ENCODE results near the gene PLA2G1B.

PLA2G1B gene

DNA sequence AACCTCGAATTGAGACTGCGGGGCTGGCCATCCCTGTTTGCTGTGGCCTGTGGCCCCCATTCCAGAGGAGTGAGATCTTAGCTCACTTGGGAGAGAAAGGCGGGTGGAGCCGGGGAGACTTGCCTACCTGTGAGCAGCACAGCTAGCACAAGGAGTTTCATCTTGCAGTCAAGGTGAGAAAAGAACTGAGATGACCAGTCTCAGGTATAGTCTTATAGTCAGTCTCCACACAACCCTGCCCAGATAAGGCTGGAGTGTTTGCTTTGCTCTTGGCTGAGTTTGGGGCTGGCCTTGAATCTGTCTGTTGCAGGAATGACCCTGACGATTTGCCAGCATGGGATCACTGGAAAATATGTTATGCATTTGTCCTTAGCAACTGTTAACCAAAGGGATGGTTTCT lies at the start of gene PLA2G1B:
PLA2G1B (minus strand) TSS at position 187 of the 400 bp plus-strand sequence; CDS start at position 161, 26 bp downstream.
- DNase-seq = no peak

DNA sequence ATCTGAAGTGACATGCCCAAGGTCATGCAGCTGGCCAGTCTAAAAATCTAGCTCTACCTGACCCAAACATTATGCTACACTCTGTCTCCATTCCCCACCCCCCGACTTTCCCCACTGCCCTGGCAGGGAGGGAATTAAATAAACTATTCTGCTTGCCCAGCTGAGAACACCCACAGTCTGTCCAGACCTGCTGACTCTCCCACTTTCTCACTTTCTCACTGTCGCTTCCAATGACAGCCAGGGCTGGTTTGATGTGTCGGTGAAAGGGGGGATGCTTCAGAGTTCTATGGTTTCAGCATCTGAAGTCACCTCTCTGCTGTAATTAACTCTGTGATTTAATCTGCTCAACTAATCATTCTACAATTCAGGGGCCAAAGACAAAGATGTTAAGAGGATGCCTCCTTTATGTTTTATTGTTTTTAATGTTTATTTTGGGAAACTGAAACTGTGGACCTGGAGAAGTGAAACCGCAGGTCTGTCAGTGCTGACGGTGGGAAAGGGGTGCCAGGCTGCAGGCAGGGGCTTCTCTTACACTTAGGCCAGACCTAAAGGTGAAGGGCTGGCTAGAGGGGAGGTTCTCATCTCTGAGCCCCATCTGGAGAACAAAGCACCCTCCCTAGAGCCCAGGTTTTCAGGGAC lies 49.5 kb upstream of the PLA2G1B start:
- DNase-seq = no peak

DNA sequence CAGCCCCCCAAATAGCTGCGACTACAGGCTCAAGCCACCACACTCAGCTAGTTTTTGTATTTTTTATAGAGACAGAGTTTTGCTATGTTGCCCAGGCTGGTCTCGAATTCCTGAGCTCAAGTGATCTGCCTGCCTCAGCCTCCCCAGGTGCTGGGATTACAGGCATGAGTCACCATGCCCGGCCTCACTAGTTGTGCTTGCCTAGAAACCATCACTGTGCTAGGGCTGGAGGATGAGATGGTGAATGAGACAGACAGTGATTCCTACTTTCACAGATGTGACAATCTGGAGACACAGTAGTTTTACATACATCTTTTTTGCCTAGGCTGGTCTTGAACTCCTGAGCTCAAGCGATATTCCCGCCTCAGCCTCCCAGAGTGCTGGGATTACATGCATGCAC lies 48.8 kb upstream of the PLA2G1B start:
- no peak for DNase-seq

DNA sequence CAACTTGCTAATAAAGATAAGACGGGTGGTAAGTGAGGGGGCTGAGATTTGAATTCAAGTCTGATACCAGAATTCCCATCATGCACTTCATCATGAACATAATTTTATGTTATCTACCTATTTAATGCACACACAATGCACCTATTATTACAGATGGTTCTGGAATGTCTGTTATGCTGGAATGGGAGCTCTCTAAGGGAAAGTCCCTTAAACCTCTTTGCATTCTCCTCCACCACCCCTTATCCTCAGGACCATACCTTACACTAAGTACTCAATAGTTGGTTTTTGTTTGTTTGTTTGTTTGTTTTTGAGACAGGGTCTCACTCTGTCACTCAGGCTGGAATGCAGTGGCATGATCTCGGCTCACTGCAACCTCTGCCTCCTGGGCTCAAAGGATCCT lies 48.4 kb upstream of the PLA2G1B start:
- DNase-seq = no peak

DNA sequence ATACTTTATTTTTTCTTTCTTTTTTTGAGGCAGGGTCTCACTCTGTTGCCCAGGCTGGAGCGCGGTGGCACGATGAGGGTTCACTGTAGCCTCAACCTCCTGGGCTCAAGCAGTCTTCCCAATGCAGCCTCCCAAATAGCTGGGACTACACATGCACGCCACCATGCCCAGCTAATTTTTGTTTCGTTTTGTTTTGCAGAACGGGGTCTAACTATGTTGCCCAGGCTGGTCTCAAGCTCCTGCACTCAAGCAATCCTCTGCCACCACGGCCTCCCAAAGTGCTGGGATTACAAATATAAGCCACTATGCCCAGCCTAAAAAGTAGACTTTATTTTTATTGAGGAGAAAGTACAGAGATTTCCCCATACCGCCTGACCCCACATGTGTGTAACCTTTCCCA lies 46.1 kb upstream of the PLA2G1B start:
- no peak for DNase-seq

DNA sequence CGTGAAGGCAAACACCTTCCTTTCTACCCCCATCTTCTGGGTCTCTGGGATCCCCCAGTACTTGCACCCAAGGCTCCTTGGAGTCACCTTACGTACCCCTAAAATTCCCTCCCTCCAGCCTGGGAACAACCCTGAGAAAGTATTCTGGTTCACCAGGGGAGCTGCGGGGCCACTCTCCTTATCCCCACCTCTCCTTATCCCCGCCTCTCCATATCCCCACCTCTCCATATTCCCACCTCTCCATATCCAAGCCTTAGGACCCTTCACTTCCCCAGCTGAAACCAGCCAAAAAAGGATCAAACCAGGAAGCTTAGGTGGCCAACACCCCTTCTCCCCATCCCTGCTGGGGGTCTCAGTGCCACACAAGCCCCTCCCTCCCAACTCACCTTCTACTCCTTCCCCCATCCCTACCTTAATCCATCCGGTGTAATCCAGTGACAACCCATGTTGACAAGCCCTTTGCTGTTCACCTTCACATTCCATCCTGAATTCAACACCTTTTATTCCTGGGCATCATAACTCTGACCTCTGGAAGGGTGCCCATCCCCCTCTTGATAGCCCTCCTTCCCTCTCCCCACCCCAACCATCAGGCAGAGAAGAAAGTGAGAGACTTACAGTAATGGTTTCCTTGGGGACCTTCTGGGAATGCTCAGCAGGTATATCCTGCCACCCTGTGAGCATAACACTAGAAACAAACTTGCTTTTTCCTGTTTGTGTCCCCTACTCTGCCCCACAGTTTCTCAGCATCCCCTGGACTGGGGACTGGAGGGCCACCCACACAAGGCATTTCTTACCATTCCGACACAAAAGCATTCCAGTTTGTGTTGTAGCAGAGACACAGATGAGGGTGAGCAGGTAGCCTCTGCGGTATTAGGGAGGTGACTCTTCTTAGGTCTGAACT lies 43.0 kb upstream of the PLA2G1B start:
- no peak for DNase-seq

DNA sequence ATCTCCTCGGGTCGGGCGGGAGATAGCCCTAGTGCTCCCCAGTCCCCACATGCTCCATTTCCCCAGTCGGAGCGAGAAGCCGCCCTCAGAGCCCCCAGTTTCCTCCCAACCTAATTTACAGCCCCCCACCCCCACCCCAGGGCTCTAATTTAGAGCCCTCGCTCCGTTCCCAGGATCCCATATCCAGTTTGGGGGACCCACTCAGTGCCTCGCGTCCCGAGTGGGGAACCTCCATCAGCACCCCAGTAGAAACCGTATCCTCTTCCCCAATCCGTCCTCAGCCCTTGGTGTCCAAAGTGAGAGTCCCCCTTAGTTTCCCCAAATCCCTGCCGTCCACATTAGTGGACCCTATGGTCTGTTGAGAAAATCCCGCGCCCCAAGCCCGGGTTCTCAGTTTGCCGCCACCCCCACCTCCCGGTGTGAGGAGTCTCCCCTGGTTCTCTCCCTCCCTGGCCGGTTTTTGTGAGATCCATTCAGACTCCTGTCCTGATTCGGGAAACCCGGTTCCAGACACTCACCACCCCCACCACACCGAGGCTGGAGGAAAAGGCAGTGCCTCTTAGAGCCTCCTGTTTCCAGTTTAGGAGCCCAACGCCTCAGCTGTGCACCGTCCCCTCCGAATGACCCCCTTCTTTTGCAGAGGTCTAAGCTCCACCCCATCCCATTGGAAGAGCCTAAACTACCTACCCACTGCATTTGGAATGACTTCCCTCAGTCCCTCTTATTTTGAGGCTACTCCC lies 42.2 kb upstream of the PLA2G1B start:
- DNase-seq = no peak

DNA sequence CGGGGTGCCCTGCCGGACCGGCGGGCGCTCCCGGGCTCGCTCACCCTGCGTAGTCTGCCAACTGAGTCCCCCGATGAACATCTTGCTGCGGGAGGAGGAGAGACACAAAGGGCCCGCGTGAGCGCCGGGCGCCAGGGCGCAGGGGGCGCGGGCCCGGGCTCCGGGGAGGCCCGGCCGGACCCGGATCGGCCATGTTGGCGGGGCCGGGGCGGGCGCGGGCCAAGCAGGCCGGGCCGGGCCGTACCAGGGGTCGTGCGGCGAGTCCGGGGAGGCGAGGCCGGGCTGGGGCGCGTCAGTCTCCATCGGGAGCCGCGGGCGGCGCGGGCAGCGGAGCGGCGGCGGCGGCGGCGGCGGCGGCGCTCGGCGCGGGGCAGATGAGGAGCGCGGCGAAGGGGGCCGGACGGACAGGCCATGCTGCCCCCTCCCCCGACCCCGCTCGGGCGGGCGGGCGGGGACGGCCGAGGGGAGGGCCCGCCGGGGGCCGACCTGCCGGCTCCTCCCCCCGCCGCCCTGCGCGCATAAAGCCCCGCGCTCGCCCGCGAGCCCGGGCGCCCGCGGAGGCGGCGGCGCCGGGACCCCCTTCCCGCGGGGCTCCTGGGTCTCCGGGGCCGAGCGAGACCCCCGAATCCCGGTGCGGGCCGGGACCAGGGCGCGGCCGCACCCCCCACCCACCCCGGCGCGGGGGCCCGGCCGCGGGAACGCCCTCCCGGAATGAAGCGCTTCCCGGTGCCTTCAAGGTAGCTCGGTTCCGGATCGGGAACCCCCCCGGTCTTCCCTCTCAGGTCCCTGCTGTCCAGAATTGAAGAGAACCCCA lies 41.4 kb upstream of the PLA2G1B start, which contains the start of gene MSI1:
MSI1 (minus strand) TSS at position 376 of the 814 bp plus-strand sequence; CDS start at position 303, 73 bp downstream.
- DNase-seq = no peak

DNA sequence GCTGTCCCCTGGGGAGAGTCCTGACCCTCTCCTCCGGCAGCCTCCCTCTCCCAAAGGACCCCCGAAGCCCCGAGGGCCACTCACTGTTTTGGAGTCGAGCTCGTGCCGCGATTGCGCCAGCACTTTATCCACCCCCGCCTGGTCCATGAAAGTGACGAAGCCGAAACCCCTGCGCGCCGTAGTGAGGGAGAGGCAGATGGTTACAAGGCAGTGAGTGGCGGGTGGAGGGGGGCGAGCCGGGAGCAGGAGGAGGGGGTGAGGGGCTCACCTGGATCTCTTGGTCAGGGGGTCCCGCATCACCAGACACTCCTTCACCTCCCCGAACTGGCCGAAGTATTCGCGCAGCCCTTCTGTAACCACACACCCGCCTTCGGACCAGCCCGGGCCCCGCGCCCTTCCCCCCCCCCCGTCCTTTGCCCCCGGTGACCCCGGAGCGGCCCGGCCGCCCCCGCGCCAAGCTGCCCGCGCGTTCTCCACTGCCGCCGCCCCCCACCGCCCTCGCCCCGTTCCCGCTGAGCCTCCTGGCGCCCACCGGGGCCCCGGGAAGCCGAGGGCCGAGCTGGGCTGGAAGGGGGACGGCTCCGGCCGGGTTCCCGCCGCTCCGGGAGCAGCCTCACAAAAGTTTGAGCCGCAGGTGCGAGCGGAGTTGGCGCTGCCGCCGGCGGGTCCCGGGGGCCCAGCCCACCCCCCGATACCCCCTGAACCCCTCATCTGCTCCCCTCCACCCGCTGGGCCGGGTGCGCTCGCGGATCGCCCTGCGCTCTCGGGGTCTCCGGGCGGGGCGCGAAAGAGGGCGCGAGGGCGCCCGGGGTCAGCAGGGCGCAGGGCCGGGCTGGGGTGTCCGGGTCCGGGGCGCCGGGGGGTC lies 40.6 kb upstream of the PLA2G1B start:
- no peak for DNase-seq

DNA sequence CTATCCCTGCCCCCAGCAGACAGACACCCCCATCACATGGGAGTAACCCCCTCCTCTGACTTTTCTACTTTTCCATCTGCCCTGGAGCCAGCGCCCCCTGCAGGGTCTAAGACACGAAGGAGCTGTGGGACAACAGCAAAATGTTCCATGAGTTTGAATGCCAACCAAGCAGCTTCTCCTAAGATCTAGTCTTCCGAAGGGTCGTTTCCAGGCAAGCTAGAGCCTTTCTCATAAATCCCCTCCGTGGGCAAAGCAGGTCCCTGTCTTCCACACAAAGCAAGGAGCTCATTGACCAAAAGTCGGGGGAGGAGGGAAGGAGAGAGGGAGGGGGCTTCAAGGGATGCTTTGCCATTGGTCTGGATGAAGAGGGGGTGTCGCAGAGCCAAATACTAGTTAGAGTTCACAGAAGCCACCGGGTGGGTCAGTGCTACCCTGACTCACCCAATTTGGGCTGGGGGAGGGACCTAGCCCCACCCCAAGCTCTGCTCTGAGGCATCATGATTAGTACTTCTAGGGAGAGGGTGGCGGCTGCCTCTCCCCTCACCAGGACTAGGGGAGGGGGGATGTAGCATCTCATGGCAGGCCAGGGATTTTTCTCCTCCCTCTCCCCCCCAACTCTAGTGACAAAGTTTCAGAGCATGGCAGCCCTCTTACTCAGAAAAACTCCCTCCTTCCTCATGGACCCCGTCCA lies 39.8 kb upstream of the PLA2G1B start:
- DNase-seq = no peak

DNA sequence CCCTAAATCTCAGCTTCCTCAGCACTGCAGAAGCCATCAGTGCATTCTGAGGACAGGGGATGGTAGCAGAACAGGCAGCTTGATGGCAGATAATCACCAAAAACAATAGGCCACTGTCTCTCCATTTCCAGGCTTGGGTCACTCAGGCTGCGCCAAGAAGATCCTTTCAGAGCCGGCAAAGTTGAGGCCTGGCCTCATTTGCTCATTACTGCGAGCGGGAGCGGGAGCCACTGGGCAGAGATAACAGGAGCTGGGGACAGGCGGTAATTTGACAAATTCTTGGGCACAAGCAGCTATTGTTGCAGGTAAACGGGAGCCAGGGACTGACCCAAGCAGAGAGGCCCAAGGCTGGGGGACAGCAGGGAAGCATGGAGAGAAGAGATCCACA lies 39.3 kb upstream of the PLA2G1B start:
- DNase-seq = no peak

DNA sequence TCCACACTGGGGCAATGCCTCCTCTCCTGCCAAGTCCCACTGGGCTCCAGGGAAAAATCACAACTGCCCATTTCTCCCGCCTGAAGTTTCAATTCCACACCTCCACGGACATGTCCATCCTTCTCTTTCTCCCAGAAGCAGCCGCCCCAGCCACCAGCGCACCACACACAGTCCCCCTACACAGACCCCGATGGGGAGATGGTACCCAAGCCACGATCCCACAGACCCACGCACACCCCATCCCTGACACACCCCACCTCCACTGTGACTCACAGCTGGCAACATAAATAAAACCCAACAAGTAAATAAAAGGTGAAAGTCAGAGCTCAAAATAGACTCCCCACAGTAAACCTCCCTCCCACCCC lies 38.7 kb upstream of the PLA2G1B start:
- no peak for DNase-seq

DNA sequence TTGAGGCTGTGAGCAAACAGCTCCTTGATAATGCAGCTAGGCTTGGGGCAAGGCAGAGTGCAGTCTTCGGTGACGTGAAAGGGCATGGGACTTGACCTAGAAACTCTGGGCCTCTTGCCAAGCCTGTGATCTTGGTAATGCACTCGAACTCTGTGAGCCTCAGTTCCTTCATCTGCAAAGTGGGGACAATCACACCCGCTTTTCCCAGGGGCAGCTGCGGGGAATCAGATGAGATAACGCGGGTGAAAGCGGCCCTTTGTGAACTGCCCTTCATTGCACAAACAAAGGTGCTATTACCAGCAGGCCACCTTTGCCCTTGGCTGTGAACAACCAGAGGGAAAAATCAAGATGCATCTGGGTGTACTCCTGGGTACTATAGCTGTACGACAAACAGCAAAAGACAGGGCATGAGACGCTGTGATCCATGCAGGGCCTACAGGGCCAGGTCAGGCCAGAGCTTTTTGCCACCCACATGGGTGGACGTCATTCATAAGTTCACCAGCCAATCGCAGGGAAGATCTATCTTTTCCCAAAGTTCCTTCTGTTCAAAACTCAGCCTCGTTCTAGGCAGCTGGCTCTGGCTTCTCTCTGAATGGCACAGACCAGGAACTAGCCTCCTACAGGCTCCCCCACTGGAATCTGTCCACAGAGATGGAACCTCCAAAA lies 38.2 kb upstream of the PLA2G1B start:
- no peak for DNase-seq

DNA sequence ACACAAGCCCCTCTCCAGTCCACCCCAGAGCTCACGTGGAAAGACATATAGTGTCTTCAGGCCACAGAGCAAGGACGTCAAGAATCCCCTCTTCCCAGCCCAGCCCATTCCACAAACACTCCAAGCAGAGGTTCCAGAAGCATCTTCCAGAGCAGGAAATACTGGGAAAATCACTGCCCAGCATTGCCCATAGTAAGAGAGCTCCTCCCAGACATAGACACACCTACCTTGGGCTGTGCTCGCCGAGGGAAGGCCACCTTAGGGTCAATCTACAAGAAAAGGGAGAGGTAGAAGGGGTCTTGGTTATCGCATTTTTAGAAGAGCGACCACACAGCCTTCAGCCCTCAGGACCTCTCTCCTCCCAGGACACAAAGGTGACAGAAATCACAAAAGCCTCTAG lies 36.9 kb upstream of the PLA2G1B start:
- DNase-seq = no peak

DNA sequence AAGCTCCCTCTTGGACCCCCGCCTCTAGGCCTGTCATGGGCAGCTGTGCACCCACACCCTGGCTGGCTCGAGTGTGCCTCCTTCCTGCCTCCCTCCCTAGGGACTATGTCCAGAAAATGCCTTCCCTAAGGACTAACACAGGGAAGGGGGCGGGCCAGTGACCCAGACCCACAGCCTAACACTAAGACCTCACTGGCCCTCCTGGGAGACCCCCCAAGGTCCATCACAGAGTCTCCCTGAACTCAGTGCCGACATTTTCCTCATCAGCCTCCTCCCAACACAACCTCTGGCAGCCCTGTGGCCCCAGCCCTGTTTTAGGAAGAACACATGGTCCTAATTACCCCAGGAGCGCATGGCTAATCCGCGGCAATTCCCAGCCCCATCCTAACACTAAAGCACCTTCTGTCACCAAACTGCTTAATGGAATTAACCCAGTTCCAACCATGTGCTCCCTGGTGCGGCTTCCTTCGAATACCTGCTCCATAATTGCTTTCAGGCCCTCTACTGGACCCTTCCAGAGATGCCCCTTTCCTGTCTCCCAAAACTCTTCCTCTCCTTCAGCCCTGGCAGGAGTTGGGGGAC lies 35.8 kb upstream of the PLA2G1B start:
- DNase-seq = no peak

DNA sequence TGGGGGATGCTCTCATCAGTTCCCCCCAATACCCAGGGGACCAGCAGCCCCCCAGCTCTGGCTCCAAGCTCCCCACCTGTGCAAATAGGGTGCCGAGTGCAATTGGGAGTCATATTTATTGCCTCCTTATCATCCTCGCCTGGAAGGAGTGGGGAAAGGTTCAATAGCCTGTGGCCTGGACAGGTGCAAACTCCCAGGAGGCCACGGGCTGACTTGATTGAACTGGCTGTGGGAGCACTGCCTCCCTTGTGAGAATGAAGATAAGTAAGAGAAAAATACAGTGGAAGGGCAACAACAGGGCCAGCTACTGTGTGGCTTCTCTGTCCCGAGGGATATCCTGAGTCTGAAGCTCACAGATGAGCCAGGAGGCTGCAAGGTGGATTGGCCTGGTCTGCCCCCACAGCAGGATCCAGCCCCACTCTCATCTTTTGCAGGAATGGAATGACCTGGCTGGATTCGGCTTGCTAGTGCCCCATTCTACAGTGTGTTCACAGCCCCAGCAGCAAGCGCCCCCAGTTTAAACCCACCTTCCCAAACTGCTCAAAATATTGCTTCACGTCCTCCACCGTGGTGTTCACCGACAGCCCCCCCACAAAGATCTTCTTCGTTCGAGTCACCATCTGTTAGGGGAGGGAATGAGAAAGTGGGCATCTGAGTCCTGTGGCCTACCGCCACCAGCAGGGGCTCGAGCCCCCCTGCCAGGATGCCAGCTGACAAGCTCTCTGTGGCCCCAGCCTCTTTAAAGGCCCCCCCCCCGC lies 35.1 kb upstream of the PLA2G1B start:
- no peak for DNase-seq

DNA sequence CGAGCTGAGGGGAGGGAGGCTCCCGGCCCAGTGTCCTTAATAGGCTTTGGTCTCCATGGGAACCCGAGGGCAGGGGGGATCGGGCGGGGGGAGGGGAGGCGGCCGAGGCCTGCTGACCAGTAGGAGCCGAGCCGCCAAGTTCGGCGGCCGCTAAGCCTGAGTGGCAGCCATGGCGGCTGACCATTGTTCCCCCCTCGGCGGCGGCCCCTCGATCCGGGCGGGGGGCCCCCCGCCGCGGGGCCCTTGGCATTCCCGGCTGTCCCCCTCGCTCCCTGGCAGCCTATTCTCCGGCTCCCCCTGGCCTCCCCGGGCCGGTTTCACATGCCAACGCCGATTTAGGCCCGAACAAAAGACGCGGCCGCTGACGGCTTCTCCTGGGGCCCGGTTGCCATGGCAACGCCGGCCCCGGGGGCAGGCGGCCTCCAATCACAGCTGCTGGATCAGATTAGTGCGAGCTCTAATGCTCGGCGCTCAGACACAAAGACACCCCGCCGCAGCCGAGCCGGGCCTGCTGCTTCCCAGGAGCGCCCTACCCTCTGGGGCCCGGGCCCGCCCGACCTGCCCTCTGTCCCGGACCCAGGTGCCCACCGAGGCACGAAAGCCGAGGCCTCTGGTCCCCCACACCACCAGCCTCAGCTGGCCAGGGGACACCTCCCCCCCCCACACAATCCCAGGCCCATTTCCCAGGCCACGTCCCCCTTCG lies 34.1 kb upstream of the PLA2G1B start:
- DNase-seq = no peak

DNA sequence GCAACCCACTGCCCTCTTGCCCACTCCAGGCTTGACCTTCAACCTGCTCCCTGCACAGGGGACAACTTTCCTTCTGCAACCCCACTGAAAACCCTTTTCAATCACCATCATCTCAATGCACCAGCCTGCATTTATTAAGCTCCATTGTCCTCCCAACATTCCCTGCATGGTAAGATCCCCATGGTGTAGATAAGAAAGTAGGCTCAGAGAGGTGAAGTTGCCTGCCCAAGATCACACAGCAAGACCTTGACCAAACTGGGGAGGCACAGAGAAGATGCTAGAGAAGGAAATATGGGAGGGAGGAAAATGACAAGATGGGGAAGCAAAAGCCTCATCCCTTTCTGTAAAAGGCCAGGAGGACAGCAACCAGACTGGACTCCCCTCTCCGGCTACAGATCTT lies 31.5 kb upstream of the PLA2G1B start:
- DNase-seq = no peak
